Measurements from ENCODE around the gene MBNL1.
"Not testable (repeated sequence)": the region's sequence is repeated elsewhere in the genome, so short reads cannot be mapped to it uniquely, and the experiment has no call there.

The MBNL1 gene

GRCh38 chr3:152416808-152417580, 148.3 kb downstream of the MBNL1 start:
- DNase-seq: no peak

GRCh38 chr3:152419748-152420147, 151.0 kb downstream of the MBNL1 start:
- DNase-seq: no peak

GRCh38 chr3:152421162-152421561, 152.4 kb downstream of the MBNL1 start:
- DNase-seq: no peak

- DNase-seq: no peak
These were observed 157.7 kb downstream of the MBNL1 start for GRCh38 chr3:152426393-152426792.

- no peak for DNase-seq
These were observed 159.8 kb downstream of the MBNL1 start for GRCh38 chr3:152428577-152428976.

- DNase-seq: no peak
These were observed 161.7 kb downstream of the MBNL1 start for GRCh38 chr3:152430223-152431002.

- no peak for DNase-seq
These were observed 165.4 kb downstream of the MBNL1 start for GRCh38 chr3:152434142-152434541.

GRCh38 chr3:152435210-152435609, 166.5 kb downstream of the MBNL1 start:
- DNase-seq: not testable (repeated sequence)

GRCh38 chr3:152436707-152437590, 168.2 kb downstream of the MBNL1 start:
- no peak for DNase-seq

GRCh38 chr3:152438181-152438580, 169.5 kb downstream of the MBNL1 start:
- no peak for DNase-seq

GRCh38 chr3:152438706-152439105, 170.0 kb downstream of the MBNL1 start:
- DNase-seq: no peak

GRCh38 chr3:152440243-152440642, 171.5 kb downstream of the MBNL1 start:
- DNase-seq: not testable (repeated sequence)

GRCh38 chr3:152443212-152444023, 174.7 kb downstream of the MBNL1 start:
- DNase-seq: no peak

- no peak for DNase-seq
These were observed 175.4 kb downstream of the MBNL1 start for GRCh38 chr3:152444029-152444641.

- no peak for DNase-seq
These were observed 176.5 kb downstream of the MBNL1 start for GRCh38 chr3:152445212-152445611.

- no peak for DNase-seq
These were observed 177.8 kb downstream of the MBNL1 start for GRCh38 chr3:152446495-152446894.

- DNase-seq: no peak
These were observed 178.8 kb downstream of the MBNL1 start for GRCh38 chr3:152447511-152447910.

GRCh38 chr3:152448091-152448490, 179.4 kb downstream of the MBNL1 start:
- no peak for DNase-seq

- no peak for DNase-seq
These were observed 183.6 kb downstream of the MBNL1 start for GRCh38 chr3:152452318-152452717.

GRCh38 chr3:152454076-152454875, 185.5 kb downstream of the MBNL1 start:
- DNase-seq: no peak

GRCh38 chr3:152455989-152456388, 187.3 kb downstream of the MBNL1 start:
- no peak for DNase-seq

Data from activated CD4-positive, alpha-beta T cell treated with anti-CD3 and anti-CD28 coated beads, Interleukin-2, amount 50 U/mL, for 1 hour (primary cell).